AG04450 (cell line): ENCODE measurements around the gene HOXC12. TPM values are rescaled to one million over a fixed set of nuclear protein-coding genes. Genes with fewer than 3 reads are reported as not detected.

Experiments
- CTCF ChIA-PET: fragments of 300-600, 350-600 bp; formaldehyde crosslinking; extraction: SDS; loops from one replicate; lab custom pipeline; 2022; ENCODE audit warnings: antibody characterized with exemption, inconsistent platforms; lab: Charles Lee
- POLR2A ChIA-PET: fragments of 350-600 bp; formaldehyde crosslinking; extraction: SDS; loops from one replicate; lab custom pipeline; 2021; ENCODE audit warnings: antibody characterized with exemption, inconsistent platforms; lab: Yijun Ruan, JAX
- DNase-seq: peaks from one replicate; pipeline ENCODE4 v3.0.0-alpha.2; 2011; ENCODE audit warnings: low read depth, low spot score
- H3K27ac ChIP-seq: one replicate; pipeline ENCODE4 v1.5.1; 2012; ENCODE audit warnings: low read depth, low read length, control low read depth
- H3K27me3 ChIP-seq: one replicate; pipeline ENCODE4 v1.6.0; 2012; ENCODE audit warnings: low read length; ENCODE audit not compliant: control insufficient read depth, insufficient read depth
- H3K4me3 ChIP-seq: 2 replicates; pipeline ENCODE4 v1.5.1; 2011; ENCODE audit warnings: mild to moderate bottlenecking, low read depth, low read length, control low read depth
- H3K9me3 ChIP-seq: 2 replicates; pipeline ENCODE4 v1.5.1; 2012; ENCODE audit warnings: low read length; ENCODE audit not compliant: control insufficient read depth, insufficient read depth
- polyA plus RNA-seq: library from polyadenylated mRNA; depleted of rRNA; stranded (reverse); fragments of >200 nt; gene quantifications from 2 replicates; pipeline ENCODE4 v1.2.3, GENCODE V29; 2011
- TF ChIP-seq, protein P1 (sequence below): IDR thresholded peaks from 2 replicates; pipeline ENCODE4 v1.5.1; 2011; ENCODE audit warnings: low read depth, low read length, control low read depth, inconsistent platforms

Gene HOXC12
- polyA plus RNA-seq, 1 experiment = not detected

DNA sequence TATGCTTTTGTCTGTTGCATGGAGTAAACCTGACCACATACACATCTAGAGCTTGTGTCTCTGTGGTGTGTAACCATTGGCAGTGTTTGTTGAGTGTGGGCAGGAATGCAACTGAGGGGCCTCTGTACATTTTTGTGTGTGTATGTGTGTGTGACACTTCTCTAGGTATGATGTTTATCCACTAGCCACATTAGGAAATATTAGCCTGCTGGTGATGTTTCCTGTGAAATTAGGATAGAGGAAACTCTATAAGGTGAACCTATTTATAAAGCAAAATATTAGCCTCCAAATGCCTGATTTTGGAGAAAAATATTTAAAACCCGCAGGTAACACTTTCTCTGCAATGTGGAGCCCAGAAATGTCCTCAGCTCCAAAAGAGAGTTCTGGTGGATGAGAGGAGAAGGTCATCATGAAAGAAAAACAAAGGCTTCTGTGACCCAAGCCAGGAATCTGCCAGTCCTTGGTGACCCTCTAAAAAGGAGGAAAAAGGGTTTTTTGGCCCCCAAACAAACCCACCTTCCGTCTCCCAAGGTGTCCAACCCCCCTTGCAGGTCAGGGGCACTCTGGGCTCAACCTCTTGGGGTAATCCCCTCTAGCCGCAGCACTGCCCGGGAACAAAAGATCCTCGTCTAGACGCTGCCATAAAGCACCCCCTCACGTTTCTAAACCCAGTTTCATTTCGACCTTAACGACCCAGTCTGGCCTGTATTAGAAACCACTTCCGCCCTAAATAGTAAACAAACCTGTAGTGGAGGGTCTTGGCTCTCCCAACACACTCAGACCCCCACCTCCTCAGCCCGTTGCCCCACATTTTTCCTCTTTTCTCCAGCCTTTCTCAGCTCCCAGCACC is 23.1 kb downstream of the HOXC12 start:
- H3K4me3 ChIP-seq = no peak overlapping the region
- H3K27ac ChIP-seq = no peak overlapping the region
- CTCF ChIA-PET = interaction anchor here (0.6 kb wide), 1 partner anchor 347 kb away, joined by 5 read pairs; the partner anchor contains the start of gene COPZ1
- H3K9me3 ChIP-seq = peaks cover 11% of the 10 kb centered on the region
- TF ChIP-seq, protein P1, sequence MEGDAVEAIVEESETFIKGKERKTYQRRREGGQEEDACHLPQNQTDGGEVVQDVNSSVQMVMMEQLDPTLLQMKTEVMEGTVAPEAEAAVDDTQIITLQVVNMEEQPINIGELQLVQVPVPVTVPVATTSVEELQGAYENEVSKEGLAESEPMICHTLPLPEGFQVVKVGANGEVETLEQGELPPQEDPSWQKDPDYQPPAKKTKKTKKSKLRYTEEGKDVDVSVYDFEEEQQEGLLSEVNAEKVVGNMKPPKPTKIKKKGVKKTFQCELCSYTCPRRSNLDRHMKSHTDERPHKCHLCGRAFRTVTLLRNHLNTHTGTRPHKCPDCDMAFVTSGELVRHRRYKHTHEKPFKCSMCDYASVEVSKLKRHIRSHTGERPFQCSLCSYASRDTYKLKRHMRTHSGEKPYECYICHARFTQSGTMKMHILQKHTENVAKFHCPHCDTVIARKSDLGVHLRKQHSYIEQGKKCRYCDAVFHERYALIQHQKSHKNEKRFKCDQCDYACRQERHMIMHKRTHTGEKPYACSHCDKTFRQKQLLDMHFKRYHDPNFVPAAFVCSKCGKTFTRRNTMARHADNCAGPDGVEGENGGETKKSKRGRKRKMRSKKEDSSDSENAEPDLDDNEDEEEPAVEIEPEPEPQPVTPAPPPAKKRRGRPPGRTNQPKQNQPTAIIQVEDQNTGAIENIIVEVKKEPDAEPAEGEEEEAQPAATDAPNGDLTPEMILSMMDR = no peak
- POLR2A ChIA-PET = no interaction called here
- peaks cover 93% of the 10 kb centered on the region for H3K27me3 ChIP-seq
- no peak for DNase-seq

DNA sequence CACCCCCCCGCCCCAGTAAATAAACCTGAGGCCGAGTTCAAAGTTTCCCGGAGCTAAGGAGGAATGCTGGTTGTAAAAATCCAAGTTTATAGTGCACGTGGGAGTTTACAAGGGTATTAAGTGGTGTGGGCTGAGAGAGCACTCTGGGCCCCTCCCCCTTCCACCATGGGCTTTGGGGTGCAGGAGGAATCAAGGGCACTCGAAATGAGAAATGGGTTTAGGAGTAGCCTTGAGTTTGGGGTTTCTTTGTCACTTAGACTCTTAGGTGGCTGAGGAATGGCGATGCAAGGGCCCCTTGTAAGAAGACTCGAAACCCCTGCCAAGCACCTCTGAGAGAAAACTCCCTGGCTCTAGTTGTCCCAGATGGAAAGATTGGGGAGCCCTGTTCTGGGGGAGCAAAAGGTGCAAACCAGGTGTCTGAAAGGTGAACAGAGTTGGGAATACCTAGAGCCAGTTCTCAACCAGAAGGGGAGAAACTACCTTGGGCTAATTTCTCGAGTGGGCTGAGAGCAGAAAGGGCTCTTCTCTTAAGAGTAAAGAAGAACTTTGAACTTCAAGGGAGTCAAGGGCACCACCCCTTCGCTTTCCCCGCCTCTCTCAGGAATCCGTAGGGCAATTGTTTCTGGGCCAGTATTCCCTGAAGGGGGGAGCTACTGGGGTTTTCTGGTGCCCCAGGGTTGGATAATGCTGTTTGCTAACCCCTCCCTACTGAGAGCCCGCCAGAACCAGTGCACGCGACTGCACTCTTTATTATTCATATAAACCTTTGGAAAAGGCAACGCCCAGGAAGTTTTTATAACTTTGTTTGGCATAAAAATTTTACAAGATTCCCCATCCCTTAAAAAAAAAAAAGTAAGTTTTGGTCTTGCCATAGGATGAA is 24.0 kb downstream of the HOXC12 start:
- DNase-seq = no peak
- TF ChIP-seq, protein P1 = no peak
- Histone ChIP-seq H3K4me3 (no peak overlapping the region), H3K27me3 (peaks cover 93% of the 10 kb centered on the region), H3K9me3 (peaks cover 6% of the 10 kb centered on the region; the same call in 1 of the 2 replicates), H3K27ac (no peak overlapping the region)
- POLR2A ChIA-PET = no interaction called here
- CTCF ChIA-PET = interaction anchor here (0.6 kb wide), 1 partner anchor 346 kb away, joined by 5 read pairs; the partner anchor contains the start of gene COPZ1

DNA sequence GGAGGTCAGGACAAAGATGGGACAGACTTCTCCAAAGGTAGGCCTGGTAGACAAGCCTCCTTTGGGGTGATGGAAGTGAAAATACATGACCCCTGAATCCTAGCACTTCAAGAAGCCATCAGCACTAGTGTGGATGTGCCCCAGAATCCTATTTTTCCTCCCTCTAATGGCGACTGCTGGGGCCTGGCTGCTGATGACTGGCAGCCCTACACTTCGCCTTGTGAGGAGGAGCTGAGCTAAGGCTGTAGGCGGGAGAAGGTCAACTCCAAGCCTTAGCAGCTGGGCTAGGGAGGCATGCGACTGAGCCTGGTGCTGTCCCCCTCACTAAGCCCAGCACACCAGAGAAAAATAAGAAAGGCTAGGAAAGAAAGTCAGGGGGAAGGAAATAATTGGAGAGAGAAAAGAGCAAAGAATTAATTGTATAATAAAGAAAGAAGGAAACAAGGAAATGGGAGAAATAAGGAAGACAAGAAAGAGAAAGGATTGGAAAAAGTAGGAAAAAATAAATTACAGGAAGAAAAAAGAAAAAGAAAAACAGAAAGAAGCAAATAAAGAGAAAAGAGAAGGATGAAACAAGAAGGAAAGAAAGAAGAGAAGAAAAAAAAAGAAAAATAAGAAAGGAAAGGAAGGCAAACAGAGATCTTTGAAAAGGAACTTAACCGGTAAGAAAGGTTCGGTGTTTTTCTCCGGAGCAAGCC is 25.6 kb downstream of the HOXC12 start:
- peaks cover 13% of the 10 kb centered on the region for H3K9me3 ChIP-seq
- TF ChIP-seq, protein P1 = no peak
- no peak overlapping the region for H3K27ac ChIP-seq
- ChIA-PET CTCF (no interaction called here), POLR2A (no interaction called here)
- DNase-seq = no peak
- H3K4me3 ChIP-seq = no peak overlapping the region
- peaks cover 92% of the 10 kb centered on the region for H3K27me3 ChIP-seq

DNA sequence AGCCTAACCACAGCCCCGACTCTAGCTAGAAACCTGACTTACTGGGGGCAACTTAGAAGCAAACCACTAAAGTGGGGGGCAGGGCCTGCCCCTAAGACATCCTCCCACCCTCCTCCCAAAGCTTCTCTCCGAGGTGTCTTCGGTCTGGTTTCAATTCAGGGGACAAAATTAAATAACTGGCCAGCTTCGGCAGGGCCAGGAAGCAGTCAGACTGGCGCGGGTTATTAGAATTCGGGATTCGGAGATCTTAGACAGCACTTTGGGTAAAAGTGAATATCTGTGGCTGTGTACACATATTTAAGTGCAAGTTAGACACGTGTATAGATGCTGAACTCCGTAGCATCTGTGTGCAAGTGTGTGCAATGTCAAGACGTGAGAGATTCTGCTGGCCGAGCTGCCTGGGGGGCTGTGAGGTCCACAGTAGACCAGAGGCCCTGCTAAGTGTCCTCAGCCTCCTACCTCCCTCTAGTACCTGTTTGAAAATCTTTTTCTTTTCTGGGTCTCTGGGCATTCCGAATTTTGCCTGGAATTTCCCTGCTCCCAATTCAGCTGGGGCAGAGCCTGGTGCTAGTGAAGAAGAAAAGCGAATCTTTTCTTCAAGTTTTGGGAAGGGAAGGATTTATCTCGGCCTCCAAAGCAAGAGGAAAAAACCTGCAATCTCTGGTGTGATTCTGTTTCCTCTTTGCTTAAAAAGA is 26.2 kb downstream of the HOXC12 start:
- CTCF ChIA-PET = no interaction called here
- Histone ChIP-seq H3K4me3 (no peak overlapping the region), H3K27ac (no peak overlapping the region), H3K27me3 (peaks cover 92% of the 10 kb centered on the region), H3K9me3 (peaks cover 17% of the 10 kb centered on the region)
- no peak for DNase-seq
- POLR2A ChIA-PET = no interaction called here
- TF ChIP-seq, protein P1 = no peak
